ENCODE measurements around the gene PRAMEF1. TPM values are rescaled to one million over a fixed set of nuclear protein-coding genes. Genes with fewer than 3 reads are reported as not detected.
"Not testable (repeated sequence)": the region's sequence is repeated elsewhere in the genome, so short reads cannot be mapped to it uniquely, and the experiment has no call there.

Gene PRAMEF1
- total RNA-seq (2012; rRNA removed), result not detected in 2 replicates

GRCh38 chr1:12791097-12791496 lies at the start of gene PRAMEF1:
Gene PRAMEF1 (plus strand): TSS chr1:12791397. CDS start chr1:12793228, 1,831 bp downstream.
- not testable (repeated sequence) for H3K36me3 ChIP-seq (ENCODE audit: insufficient read depth, low read length); H3K9me3 ChIP-seq (replicated peaks; ENCODE audit: low read length); H3K9ac ChIP-seq (ENCODE audit: low read depth, low read length); H3K4me3 ChIP-seq (ENCODE audit: low read length); H3K27me3 ChIP-seq (ENCODE audit: control insufficient read depth, insufficient read depth, low read length); H3K4me1 ChIP-seq (ENCODE audit: control insufficient read depth, insufficient read depth, low read length); H3K4me2 ChIP-seq (ENCODE audit: low read length)

GRCh38 chr1:12741946-12742345 lies 49.3 kb upstream of the PRAMEF1 start:
- Histone ChIP-seq H3K9ac (ENCODE audit: low read depth, low read length) (no peak overlapping the region), H3K36me3 (ENCODE audit: insufficient read depth, low read length) (no peaks in the 10 kb centered on the region), H3K4me3 (ENCODE audit: low read length) (no peak overlapping the region), H3K4me1 (ENCODE audit: control insufficient read depth, insufficient read depth, low read length) (no peaks in the 10 kb centered on the region), H3K4me2 (ENCODE audit: low read length) (no peak overlapping the region), H3K9me3 (replicated peaks; ENCODE audit: low read length) (peaks cover 2% of the 10 kb centered on the region), H3K27me3 (ENCODE audit: control insufficient read depth, insufficient read depth, low read length) (no peaks in the 10 kb centered on the region)

- no peaks in the 10 kb centered on the region for H3K4me1 ChIP-seq (ENCODE audit: control insufficient read depth, insufficient read depth, low read length)
- no peak overlapping the region for H3K4me2 ChIP-seq (ENCODE audit: low read length)
- no peaks in the 10 kb centered on the region for H3K27me3 ChIP-seq (ENCODE audit: control insufficient read depth, insufficient read depth, low read length)
- H3K36me3 ChIP-seq (ENCODE audit: insufficient read depth, low read length), result no peaks in the 10 kb centered on the region
- H3K9ac ChIP-seq (ENCODE audit: low read depth, low read length), result no peak overlapping the region
- H3K4me3 ChIP-seq (ENCODE audit: low read length), result no peak overlapping the region
- peaks cover 2% of the 10 kb centered on the region for H3K9me3 ChIP-seq (replicated peaks; ENCODE audit: low read length)
Measured at GRCh38 chr1:12745126-12745991, 45.8 kb upstream of the PRAMEF1 start.

GRCh38 chr1:12745992-12746323 lies 45.2 kb upstream of the PRAMEF1 start, which contains the start of gene CFAP107:
Gene CFAP107 (plus strand): TSS chr1:12746200. CDS start chr1:12746431, 231 bp downstream.
- H3K9me3 ChIP-seq (replicated peaks; ENCODE audit: low read length), result peaks cover 2% of the 10 kb centered on the region
- no peak within 1 kb of the TSS for H3K9ac ChIP-seq (ENCODE audit: low read depth, low read length)
- no peaks in the 10 kb centered on the region for H3K4me1 ChIP-seq (ENCODE audit: control insufficient read depth, insufficient read depth, low read length)
- no peak within 1 kb of the TSS for H3K4me2 ChIP-seq (ENCODE audit: low read length)
- no peaks in the 10 kb centered on the region for H3K27me3 ChIP-seq (ENCODE audit: control insufficient read depth, insufficient read depth, low read length)
- no peak within 1 kb of the TSS for H3K4me3 ChIP-seq (ENCODE audit: low read length)
- H3K36me3 ChIP-seq (ENCODE audit: insufficient read depth, low read length), result no peaks in the 10 kb centered on the region

GRCh38 chr1:12748778-12749355 lies 42.3 kb upstream of the PRAMEF1 start:
- Histone ChIP-seq H3K9me3 (replicated peaks; ENCODE audit: low read length) (peaks cover 2% of the 10 kb centered on the region), H3K4me2 (ENCODE audit: low read length) (no peak overlapping the region), H3K4me1 (ENCODE audit: control insufficient read depth, insufficient read depth, low read length) (no peaks in the 10 kb centered on the region), H3K4me3 (ENCODE audit: low read length) (no peak overlapping the region), H3K36me3 (ENCODE audit: insufficient read depth, low read length) (no peaks in the 10 kb centered on the region), H3K9ac (ENCODE audit: low read depth, low read length) (no peak overlapping the region), H3K27me3 (ENCODE audit: control insufficient read depth, insufficient read depth, low read length) (no peaks in the 10 kb centered on the region)

- H3K36me3 ChIP-seq (ENCODE audit: insufficient read depth, low read length), result no peaks in the 10 kb centered on the region
- no peaks in the 10 kb centered on the region for H3K9me3 ChIP-seq (replicated peaks; ENCODE audit: low read length)
- H3K4me3 ChIP-seq (ENCODE audit: low read length), result no peak overlapping the region
- H3K4me2 ChIP-seq (ENCODE audit: low read length), result no peak overlapping the region
- no peaks in the 10 kb centered on the region for H3K27me3 ChIP-seq (ENCODE audit: control insufficient read depth, insufficient read depth, low read length)
- no peak overlapping the region for H3K9ac ChIP-seq (ENCODE audit: low read depth, low read length)
- no peaks in the 10 kb centered on the region for H3K4me1 ChIP-seq (ENCODE audit: control insufficient read depth, insufficient read depth, low read length)
Measured at GRCh38 chr1:12754738-12755137, 36.5 kb upstream of the PRAMEF1 start.

- H3K9ac ChIP-seq (ENCODE audit: low read depth, low read length), result no peak overlapping the region
- no peaks in the 10 kb centered on the region for H3K27me3 ChIP-seq (ENCODE audit: control insufficient read depth, insufficient read depth, low read length)
- H3K4me2 ChIP-seq (ENCODE audit: low read length), result no peak overlapping the region
- H3K9me3 ChIP-seq (replicated peaks; ENCODE audit: low read length), result no peaks in the 10 kb centered on the region
- no peak overlapping the region for H3K4me3 ChIP-seq (ENCODE audit: low read length)
- no peaks in the 10 kb centered on the region for H3K36me3 ChIP-seq (ENCODE audit: insufficient read depth, low read length)
- no peaks in the 10 kb centered on the region for H3K4me1 ChIP-seq (ENCODE audit: control insufficient read depth, insufficient read depth, low read length)
Measured at GRCh38 chr1:12756273-12756672, 34.9 kb upstream of the PRAMEF1 start.

- no peaks in the 10 kb centered on the region for H3K9me3 ChIP-seq (replicated peaks; ENCODE audit: low read length)
- no peak overlapping the region for H3K4me3 ChIP-seq (ENCODE audit: low read length)
- H3K4me1 ChIP-seq (ENCODE audit: control insufficient read depth, insufficient read depth, low read length), result no peaks in the 10 kb centered on the region
- H3K27me3 ChIP-seq (ENCODE audit: control insufficient read depth, insufficient read depth, low read length), result no peaks in the 10 kb centered on the region
- H3K4me2 ChIP-seq (ENCODE audit: low read length), result no peak overlapping the region
- no peak overlapping the region for H3K9ac ChIP-seq (ENCODE audit: low read depth, low read length)
- no peaks in the 10 kb centered on the region for H3K36me3 ChIP-seq (ENCODE audit: insufficient read depth, low read length)
Measured at GRCh38 chr1:12756768-12757413, 34.3 kb upstream of the PRAMEF1 start.

GRCh38 chr1:12757836-12758235 lies 33.4 kb upstream of the PRAMEF1 start:
- no peaks in the 10 kb centered on the region for H3K9me3 ChIP-seq (replicated peaks; ENCODE audit: low read length)
- H3K4me1 ChIP-seq (ENCODE audit: control insufficient read depth, insufficient read depth, low read length), result no peaks in the 10 kb centered on the region
- no peak overlapping the region for H3K9ac ChIP-seq (ENCODE audit: low read depth, low read length)

GRCh38 chr1:12760256-12760795 lies 30.9 kb upstream of the PRAMEF1 start:
- H3K4me2 ChIP-seq (ENCODE audit: low read length), result no peak overlapping the region
- H3K9me3 ChIP-seq (replicated peaks; ENCODE audit: low read length), result no peaks in the 10 kb centered on the region
- no peaks in the 10 kb centered on the region for H3K27me3 ChIP-seq (ENCODE audit: control insufficient read depth, insufficient read depth, low read length)
- H3K4me3 ChIP-seq (ENCODE audit: low read length), result no peak overlapping the region
- no peak overlapping the region for H3K9ac ChIP-seq (ENCODE audit: low read depth, low read length)
- no peaks in the 10 kb centered on the region for H3K4me1 ChIP-seq (ENCODE audit: control insufficient read depth, insufficient read depth, low read length)
- no peaks in the 10 kb centered on the region for H3K36me3 ChIP-seq (ENCODE audit: insufficient read depth, low read length)

More at GRCh38 chr1:12757836-12758235, 33.4 kb upstream of the PRAMEF1 start:
- H3K4me2 ChIP-seq (ENCODE audit: low read length), result no peak overlapping the region
- no peaks in the 10 kb centered on the region for H3K36me3 ChIP-seq (ENCODE audit: insufficient read depth, low read length)
- H3K27me3 ChIP-seq (ENCODE audit: control insufficient read depth, insufficient read depth, low read length), result no peaks in the 10 kb centered on the region
- H3K4me3 ChIP-seq (ENCODE audit: low read length), result no peak overlapping the region

GRCh38 chr1:12761781-12762180 lies 29.4 kb upstream of the PRAMEF1 start:
- Histone ChIP-seq H3K4me1 (ENCODE audit: control insufficient read depth, insufficient read depth, low read length) (no peaks in the 10 kb centered on the region), H3K9me3 (replicated peaks; ENCODE audit: low read length) (no peaks in the 10 kb centered on the region), H3K9ac (ENCODE audit: low read depth, low read length) (no peak overlapping the region), H3K4me2 (ENCODE audit: low read length) (no peak overlapping the region), H3K27me3 (ENCODE audit: control insufficient read depth, insufficient read depth, low read length) (no peaks in the 10 kb centered on the region), H3K36me3 (ENCODE audit: insufficient read depth, low read length) (no peaks in the 10 kb centered on the region), H3K4me3 (ENCODE audit: low read length) (no peak overlapping the region)
